IMR-90 (cell line): ENCODE data around the gene DBI. TPM values are rescaled to one million over a fixed set of nuclear protein-coding genes. Genes with fewer than 3 reads are reported as not detected.
"Not testable (repeated sequence)": the region's sequence is repeated elsewhere in the genome, so short reads cannot be mapped to it uniquely, and the experiment has no call there.

Experiments used
- ATAC-seq: fragments of 200-7000 bp; cut with Tn5 transposase; 2 replicates; pipeline ENCODE4 v1.9.1; 2020; ENCODE audit warnings: low read depth, mild to moderate bottlenecking, moderate library complexity
- BruUV-seq: library from RNA; stranded (reverse); fragments of 400-500 nt; replicated peaks from 2 replicates; lab custom pipeline; 2021; lab: Mats Ljungman, UMichigan
- CTCF ChIA-PET: fragments of 300-600 bp; formaldehyde crosslinking; extraction: SDS; loops from one replicate; lab custom pipeline; 2021; ENCODE audit warnings: antibody characterized with exemption; lab: Yijun Ruan, JAX
- POLR2A ChIA-PET: fragments of 300-600 bp; sonication (Branson Sonifier 250); formaldehyde crosslinking; loops from one replicate; lab custom pipeline; 2022; ENCODE audit warnings: antibody characterized with exemption; ENCODE audit not compliant: unreplicated experiment; lab: Charles Lee
- DNase-seq: peaks from one replicate; pipeline ENCODE4 v3.0.0; 2013
- H2AFZ ChIP-seq: replicated peaks from 2 replicates; pipeline ENCODE3; 2013; ENCODE audit warnings: low read length, mild to moderate bottlenecking; ENCODE audit not compliant: poor library complexity
- H2AK5ac ChIP-seq: 2 replicates; pipeline ENCODE4 v1.6.1; 2013; ENCODE audit warnings: low read depth, low read length, inconsistent platforms
- H2AK9ac ChIP-seq: replicated peaks from 2 replicates; pipeline ENCODE3; 2013; ENCODE audit warnings: mild to moderate bottlenecking, low read depth, low read length, moderate library complexity; ENCODE audit not compliant: poor library complexity
- H2BK120ac ChIP-seq: 2 replicates; pipeline ENCODE4 v1.6.1; 2013; ENCODE audit warnings: low read depth, low read length, inconsistent platforms
- H2BK15ac ChIP-seq: 3 replicates; pipeline ENCODE4 v1.6.1; 2013; ENCODE audit warnings: low read depth, low read length, inconsistent platforms
- H2BK20ac ChIP-seq: 2 replicates; pipeline ENCODE4 v1.6.1; 2013; ENCODE audit warnings: low read depth, mild to moderate bottlenecking, inconsistent platforms, low read length, moderate library complexity
- H2BK5ac ChIP-seq: 2 replicates; pipeline ENCODE4 v1.6.1; 2013; ENCODE audit warnings: mild to moderate bottlenecking, low read depth, low read length, inconsistent platforms; ENCODE audit not compliant: poor library complexity, severe bottlenecking
- H3K14ac ChIP-seq: replicated peaks from 2 replicates; pipeline ENCODE4 v1.6.1; 2013; ENCODE audit warnings: low read depth, low read length, inconsistent platforms
- H3K18ac ChIP-seq: 2 replicates; pipeline ENCODE4 v1.6.1; 2013; ENCODE audit warnings: low read depth, low read length, control low read depth
- H3K23ac ChIP-seq: 2 replicates; pipeline ENCODE4 v1.6.1; 2013; ENCODE audit warnings: low read depth, low read length, inconsistent platforms
- H3K27ac ChIP-seq: 2 replicates; pipeline ENCODE4 v1.5.1; 2013; ENCODE audit warnings: mild to moderate bottlenecking, control low read depth, low read length; ENCODE audit not compliant: insufficient read depth
- H3K27me3 ChIP-seq: 2 replicates; pipeline ENCODE4 v1.6.1; 2013; ENCODE audit warnings: low read length; ENCODE audit not compliant: control insufficient read depth, insufficient read depth
- H3K36me3 ChIP-seq: 2 replicates; pipeline ENCODE4 v1.6.1; 2013; ENCODE audit warnings: low read length, mixed read lengths; ENCODE audit not compliant: control insufficient read depth, insufficient read depth
- H3K4ac ChIP-seq: 2 replicates; pipeline ENCODE4 v1.6.1; 2013; ENCODE audit warnings: low read depth, low read length, inconsistent platforms
- H3K4me1 ChIP-seq: 2 replicates; pipeline ENCODE4 v1.6.1; 2013; ENCODE audit warnings: low read length, mixed read lengths; ENCODE audit not compliant: control insufficient read depth, insufficient read depth
- H3K4me2 ChIP-seq: 2 replicates; pipeline ENCODE4 v1.6.1; 2013; ENCODE audit warnings: low read depth, mild to moderate bottlenecking, control low read depth, low read length, moderate library complexity
- H3K4me3 ChIP-seq: 2 replicates; pipeline ENCODE4 v1.5.1; 2013; ENCODE audit warnings: low read depth, mild to moderate bottlenecking, control low read depth, low read length, moderate library complexity; ENCODE audit not compliant: insufficient read depth
- H3K56ac ChIP-seq: 2 replicates; pipeline ENCODE4 v1.6.1; 2013; ENCODE audit warnings: low read length, inconsistent platforms; ENCODE audit not compliant: insufficient read depth; ENCODE audit errors: extremely low read depth
- H3K79me1 ChIP-seq, 2 experiments: 2 replicates each; pipeline ENCODE4 v1.6.1; 2013; ENCODE audit warnings: low read length in 2 of 2, inconsistent platforms in 1 of 2, low read depth in 1 of 2
- H3K9ac ChIP-seq: 2 replicates; pipeline ENCODE4 v1.6.1; 2013; ENCODE audit warnings: low read depth, low read length, control low read depth
- H3K9me1 ChIP-seq: 2 replicates; pipeline ENCODE4 v1.6.1; 2013; ENCODE audit warnings: low read length, inconsistent platforms; ENCODE audit not compliant: insufficient read depth
- H3K9me3 ChIP-seq: 2 replicates; pipeline ENCODE4 v1.6.1; 2013; ENCODE audit warnings: low read length; ENCODE audit not compliant: control insufficient read depth, insufficient read depth
- H4K20me1 ChIP-seq: 2 replicates; pipeline ENCODE4 v1.6.1; 2013; ENCODE audit warnings: low read length, inconsistent platforms; ENCODE audit not compliant: insufficient read depth
- H4K5ac ChIP-seq: 2 replicates; pipeline ENCODE4 v1.6.1; 2013; ENCODE audit warnings: mild to moderate bottlenecking, low read depth, low read length, control low read depth
- H4K8ac ChIP-seq, 2 experiments: 2 replicates each; pipeline ENCODE4 v1.6.1; 2013; ENCODE audit warnings: low read depth in 2 of 2, low read length in 2 of 2, control low read depth in 1 of 2, inconsistent platforms in 1 of 2
- H4K91ac ChIP-seq: 2 replicates; pipeline ENCODE4 v1.6.1; 2013; ENCODE audit warnings: low read depth, low read length, inconsistent platforms; ENCODE audit not compliant: insufficient read depth
- WGBS, 2 experiments: methylation state at CpG; one replicate each; pipeline versions ENCODE4 v1.1.5 to v1.1.7; 2013; ENCODE audit warnings: missing lambda C conversion rate in 2 of 2; ENCODE audit not compliant: insufficient read length in 1 of 2; ENCODE audit errors: extremely low coverage in 2 of 2; 5-methylcytosine and 5-hydroxymethylcytosine counted together
- dilution Hi-C: fragments of 300-500 bp; cut with HindIII; formaldehyde crosslinking; loops from one replicate; pipeline ENCODE4 v1.14.3; 2018; ENCODE audit warnings: low sequenced_read_pairs; ENCODE audit not compliant: unreplicated experiment
- in situ Hi-C: fragments of 300-500 bp; cut with MboI; formaldehyde crosslinking; loops from 3 replicates; pipeline ENCODE4 v1.14.3; 2019; ENCODE audit warnings: low sequenced_read_pairs, inconsistent platforms, mixed read lengths
- intact Hi-C: fragments of 100-400 bp; cut with micrococcal nuclease; formaldehyde crosslinking; loops from 2 replicates; pipeline ENCODE4 v1.10.0; 2022
- polyA plus RNA-seq, 3 experiments: library from polyadenylated mRNA; depleted of rRNA; stranded (reverse); fragments of >200 nt; gene quantifications; 2 replicates each; pipeline ENCODE4 v1.2.3, GENCODE V29; 2012; ENCODE audit warnings: low replicate concordance in 1 of 3
- total RNA-seq: library from RNA; depleted of rRNA; stranded (reverse); fragments of >200 nt; gene quantifications from 2 replicates; pipeline ENCODE4 v1.2.3, GENCODE V29; 2012

Gene DBI
- total and polyA plus RNA-seq, 2 of the 4 experiments (the other 2 are of a cell fraction): 42.5 to 278 TPM

DNA sequence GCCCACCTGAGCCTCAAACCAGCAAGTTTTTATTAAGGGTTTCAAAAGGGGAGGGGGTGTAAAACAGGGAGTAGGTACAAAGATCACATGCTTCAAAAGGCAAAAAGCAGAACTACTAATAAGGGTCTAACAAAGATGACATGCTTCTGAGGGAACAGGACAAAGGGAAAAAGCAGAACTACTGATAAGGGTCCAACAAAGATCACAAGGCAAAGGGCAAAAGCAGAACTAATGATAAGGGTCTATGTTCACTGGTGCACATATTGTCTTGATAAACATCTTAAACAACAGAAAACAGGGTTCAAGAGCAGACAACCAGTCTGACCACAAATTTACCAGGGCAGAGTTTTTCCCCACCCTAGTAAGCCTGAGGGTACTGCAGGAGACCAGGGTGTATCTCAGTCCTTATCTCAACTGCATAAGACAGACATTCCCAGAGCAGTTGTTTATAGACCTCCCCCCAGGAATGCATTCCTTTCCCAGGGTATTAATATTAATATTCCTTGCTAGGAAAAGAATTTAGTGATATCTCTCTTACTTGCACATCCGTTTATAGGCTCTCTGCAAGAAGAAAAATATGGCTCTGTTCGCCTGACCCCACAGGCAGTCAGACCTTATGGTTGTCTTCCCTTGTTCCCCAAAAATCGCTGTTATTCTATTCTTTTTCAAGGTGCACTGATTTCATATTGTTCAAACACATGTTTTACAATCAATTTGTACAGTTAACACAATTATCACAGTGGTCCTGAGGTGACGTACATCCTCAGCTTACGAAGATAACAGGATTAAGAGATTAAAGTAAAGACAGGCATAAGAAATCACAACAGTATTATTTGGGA, 7.3 kb downstream of the DBI start:
- in situ Hi-C loops, dilution Hi-C loops, H2AFZ ChIP-seq: not testable (repeated sequence)

DNA sequence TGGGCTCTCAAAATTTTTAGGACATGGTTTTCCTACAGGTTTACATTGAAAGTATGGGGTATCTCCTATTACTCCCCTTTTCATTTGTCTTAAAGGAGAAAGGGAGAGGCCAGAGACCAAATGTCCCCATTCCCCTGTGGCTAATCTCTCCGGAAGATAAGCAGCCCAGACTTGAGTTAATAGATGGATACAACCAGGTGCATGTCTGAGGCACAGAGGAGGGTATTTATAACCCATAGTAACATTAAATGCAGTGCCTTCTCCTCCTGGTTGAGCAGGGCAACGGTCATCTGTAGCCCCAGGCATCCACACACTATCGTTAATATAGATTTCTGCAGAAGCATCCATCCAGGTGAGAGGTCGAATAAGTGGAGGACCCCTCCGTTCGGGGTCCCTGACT, 9.6 kb downstream of the DBI start:
- CTCF ChIA-PET, DNase-seq: not testable (repeated sequence)
- no CpG with 5 or more reads among the region's 6 CpGs for WGBS, 2 experiments

More for the DNA sequence above, 7.3 kb downstream of the DBI start:
- H3K56ac ChIP-seq, H3K4ac ChIP-seq, H2BK120ac ChIP-seq, H3K79me1 ChIP-seq, H3K9me1 ChIP-seq, DNase-seq, H3K9ac ChIP-seq, CTCF ChIA-PET, H4K91ac ChIP-seq, intact Hi-C loops, H3K14ac ChIP-seq, H4K5ac ChIP-seq, ATAC-seq, H3K4me1 ChIP-seq, H3K27me3 ChIP-seq, H2BK5ac ChIP-seq, H2BK15ac ChIP-seq, H2AK5ac ChIP-seq, H2BK20ac ChIP-seq, H3K9me3 ChIP-seq, H2AK9ac ChIP-seq, H4K8ac ChIP-seq, BruUV-seq, H3K4me2 ChIP-seq, H3K23ac ChIP-seq, H4K20me1 ChIP-seq, POLR2A ChIA-PET, H3K18ac ChIP-seq, H3K27ac ChIP-seq, H3K4me3 ChIP-seq: not testable (repeated sequence)
- H3K36me3 ChIP-seq: peaks cover 33% of the 10 kb centered on the region
- WGBS, 2 experiments: 92% methylated on average over 2 of the region's 5 CpGs; no CpG with 5 or more reads in 1 of the 2 experiments

More for the DNA sequence above, 9.6 kb downstream of the DBI start:
- intact Hi-C loops, H4K91ac ChIP-seq, H2BK5ac ChIP-seq, H2AK9ac ChIP-seq, H3K79me1 ChIP-seq, H3K56ac ChIP-seq, H2BK15ac ChIP-seq, H3K9me1 ChIP-seq, H3K27me3 ChIP-seq, H4K5ac ChIP-seq, H3K18ac ChIP-seq, H3K23ac ChIP-seq, H4K8ac ChIP-seq, H3K14ac ChIP-seq, H4K20me1 ChIP-seq, dilution Hi-C loops, H2AK5ac ChIP-seq, H2AFZ ChIP-seq, H2BK20ac ChIP-seq, H2BK120ac ChIP-seq, H3K27ac ChIP-seq, POLR2A ChIA-PET, BruUV-seq, H3K4me1 ChIP-seq, ATAC-seq, H3K9ac ChIP-seq, H3K4ac ChIP-seq, H3K4me2 ChIP-seq, H3K9me3 ChIP-seq, H3K4me3 ChIP-seq, in situ Hi-C loops: not testable (repeated sequence)
- peaks cover 21% of the 10 kb centered on the region for H3K36me3 ChIP-seq
